IMR-90 (cell line): ENCODE data around the gene MGAT4A. TPM values are rescaled to one million over a fixed set of nuclear protein-coding genes. Genes with fewer than 3 reads are reported as not detected.

ENCODE experiments used
- ATAC-seq: fragments of 200-7000 bp; cut with Tn5 transposase; 2 replicates; pipeline ENCODE4 v1.9.1; 2020; ENCODE audit warnings: low read depth, mild to moderate bottlenecking, moderate library complexity
- BruUV-seq: library from RNA; stranded (reverse); fragments of 400-500 nt; replicated peaks from 2 replicates; lab custom pipeline; 2021; lab: Mats Ljungman, UMichigan
- CTCF ChIA-PET: fragments of 300-600 bp; formaldehyde crosslinking; extraction: SDS; loops from one replicate; lab custom pipeline; 2021; ENCODE audit warnings: antibody characterized with exemption; lab: Yijun Ruan, JAX
- POLR2A ChIA-PET: fragments of 300-600 bp; sonication (Branson Sonifier 250); formaldehyde crosslinking; loops from one replicate; lab custom pipeline; 2022; ENCODE audit warnings: antibody characterized with exemption; ENCODE audit not compliant: unreplicated experiment; lab: Charles Lee
- DNase-seq: peaks from one replicate; pipeline ENCODE4 v3.0.0; 2013
- H2AFZ ChIP-seq: replicated peaks from 2 replicates; pipeline ENCODE3; 2013; ENCODE audit warnings: low read length, mild to moderate bottlenecking; ENCODE audit not compliant: poor library complexity
- H2AK5ac ChIP-seq: 2 replicates; pipeline ENCODE4 v1.6.1; 2013; ENCODE audit warnings: low read depth, low read length, inconsistent platforms
- H2AK9ac ChIP-seq: replicated peaks from 2 replicates; pipeline ENCODE3; 2013; ENCODE audit warnings: mild to moderate bottlenecking, low read depth, low read length, moderate library complexity; ENCODE audit not compliant: poor library complexity
- H2BK120ac ChIP-seq: 2 replicates; pipeline ENCODE4 v1.6.1; 2013; ENCODE audit warnings: low read depth, low read length, inconsistent platforms
- H2BK15ac ChIP-seq: 3 replicates; pipeline ENCODE4 v1.6.1; 2013; ENCODE audit warnings: low read depth, low read length, inconsistent platforms
- H2BK20ac ChIP-seq: 2 replicates; pipeline ENCODE4 v1.6.1; 2013; ENCODE audit warnings: low read depth, mild to moderate bottlenecking, inconsistent platforms, low read length, moderate library complexity
- H2BK5ac ChIP-seq: 2 replicates; pipeline ENCODE4 v1.6.1; 2013; ENCODE audit warnings: mild to moderate bottlenecking, low read depth, low read length, inconsistent platforms; ENCODE audit not compliant: poor library complexity, severe bottlenecking
- H3K14ac ChIP-seq: replicated peaks from 2 replicates; pipeline ENCODE4 v1.6.1; 2013; ENCODE audit warnings: low read depth, low read length, inconsistent platforms
- H3K18ac ChIP-seq: 2 replicates; pipeline ENCODE4 v1.6.1; 2013; ENCODE audit warnings: low read depth, low read length, control low read depth
- H3K23ac ChIP-seq: 2 replicates; pipeline ENCODE4 v1.6.1; 2013; ENCODE audit warnings: low read depth, low read length, inconsistent platforms
- H3K27ac ChIP-seq: 2 replicates; pipeline ENCODE4 v1.5.1; 2013; ENCODE audit warnings: mild to moderate bottlenecking, control low read depth, low read length; ENCODE audit not compliant: insufficient read depth
- H3K27me3 ChIP-seq: 2 replicates; pipeline ENCODE4 v1.6.1; 2013; ENCODE audit warnings: low read length; ENCODE audit not compliant: control insufficient read depth, insufficient read depth
- H3K36me3 ChIP-seq: 2 replicates; pipeline ENCODE4 v1.6.1; 2013; ENCODE audit warnings: low read length, mixed read lengths; ENCODE audit not compliant: control insufficient read depth, insufficient read depth
- H3K4ac ChIP-seq: 2 replicates; pipeline ENCODE4 v1.6.1; 2013; ENCODE audit warnings: low read depth, low read length, inconsistent platforms
- H3K4me1 ChIP-seq: 2 replicates; pipeline ENCODE4 v1.6.1; 2013; ENCODE audit warnings: low read length, mixed read lengths; ENCODE audit not compliant: control insufficient read depth, insufficient read depth
- H3K4me2 ChIP-seq: 2 replicates; pipeline ENCODE4 v1.6.1; 2013; ENCODE audit warnings: low read depth, mild to moderate bottlenecking, control low read depth, low read length, moderate library complexity
- H3K4me3 ChIP-seq: 2 replicates; pipeline ENCODE4 v1.5.1; 2013; ENCODE audit warnings: low read depth, mild to moderate bottlenecking, control low read depth, low read length, moderate library complexity; ENCODE audit not compliant: insufficient read depth
- H3K56ac ChIP-seq: 2 replicates; pipeline ENCODE4 v1.6.1; 2013; ENCODE audit warnings: low read length, inconsistent platforms; ENCODE audit not compliant: insufficient read depth; ENCODE audit errors: extremely low read depth
- H3K79me1 ChIP-seq, 2 experiments: 2 replicates each; pipeline ENCODE4 v1.6.1; 2013; ENCODE audit warnings: low read length in 2 of 2, inconsistent platforms in 1 of 2, low read depth in 1 of 2
- H3K9ac ChIP-seq: 2 replicates; pipeline ENCODE4 v1.6.1; 2013; ENCODE audit warnings: low read depth, low read length, control low read depth
- H3K9me1 ChIP-seq: 2 replicates; pipeline ENCODE4 v1.6.1; 2013; ENCODE audit warnings: low read length, inconsistent platforms; ENCODE audit not compliant: insufficient read depth
- H3K9me3 ChIP-seq: 2 replicates; pipeline ENCODE4 v1.6.1; 2013; ENCODE audit warnings: low read length; ENCODE audit not compliant: control insufficient read depth, insufficient read depth
- H4K20me1 ChIP-seq: 2 replicates; pipeline ENCODE4 v1.6.1; 2013; ENCODE audit warnings: low read length, inconsistent platforms; ENCODE audit not compliant: insufficient read depth
- H4K5ac ChIP-seq: 2 replicates; pipeline ENCODE4 v1.6.1; 2013; ENCODE audit warnings: mild to moderate bottlenecking, low read depth, low read length, control low read depth
- H4K8ac ChIP-seq, 2 experiments: 2 replicates each; pipeline ENCODE4 v1.6.1; 2013; ENCODE audit warnings: low read depth in 2 of 2, low read length in 2 of 2, control low read depth in 1 of 2, inconsistent platforms in 1 of 2
- H4K91ac ChIP-seq: 2 replicates; pipeline ENCODE4 v1.6.1; 2013; ENCODE audit warnings: low read depth, low read length, inconsistent platforms; ENCODE audit not compliant: insufficient read depth
- BHLHE40 ChIP-seq: fragments of 150-350 bp; IDR thresholded peaks from 2 replicates; pipeline ENCODE4 v1.6.1; 2016; ENCODE audit warnings: mild to moderate bottlenecking, low read depth, low read length
- FOS ChIP-seq: fragments of 150-350 bp; IDR thresholded peaks from 2 replicates; pipeline ENCODE4 v1.6.1; 2016; ENCODE audit warnings: low read depth, low read length
- MAFK ChIP-seq: IDR thresholded peaks from 2 replicates; pipeline ENCODE4 v1.6.1; 2012; ENCODE audit warnings: low read depth, low read length, improper control_type of control experiment
- MXI1 ChIP-seq: IDR thresholded peaks from 2 replicates; pipeline ENCODE4 v1.6.1; 2012; ENCODE audit warnings: low read depth, mild to moderate bottlenecking, low read length, moderate library complexity, borderline replicate concordance
- NFE2L2 ChIP-seq: fragments of 150-350 bp; IDR thresholded peaks from 2 replicates; pipeline ENCODE4 v1.6.1; 2016; ENCODE audit warnings: low read depth, mild to moderate bottlenecking, low read length
- RAD21 ChIP-seq: IDR thresholded peaks from 2 replicates; pipeline ENCODE4 v1.6.1; 2012; ENCODE audit warnings: low read length, improper control_type of control experiment
- RCOR1 ChIP-seq: IDR thresholded peaks from 2 replicates; pipeline ENCODE4 v1.6.1; 2012; ENCODE audit warnings: mild to moderate bottlenecking, low read length, improper control_type of control experiment; ENCODE audit not compliant: insufficient replicate concordance
- RFX5 ChIP-seq: IDR thresholded peaks from 2 replicates; pipeline ENCODE4 v1.8.0; 2012; ENCODE audit warnings: low read depth, mild to moderate bottlenecking, low read length, moderate library complexity
- SMC3 ChIP-seq: fragments of 150-350 bp; IDR thresholded peaks from 2 replicates; pipeline ENCODE4 v1.6.1; 2016; ENCODE audit warnings: low read depth, mild to moderate bottlenecking, antibody characterized with exemption, low read length, moderate library complexity
- WGBS, 2 experiments: methylation state at CpG; one replicate each; pipeline versions ENCODE4 v1.1.5 to v1.1.7; 2013; ENCODE audit warnings: missing lambda C conversion rate in 2 of 2; ENCODE audit not compliant: insufficient read length in 1 of 2; ENCODE audit errors: extremely low coverage in 2 of 2; 5-methylcytosine and 5-hydroxymethylcytosine counted together
- dilution Hi-C: fragments of 300-500 bp; cut with HindIII; formaldehyde crosslinking; loops from one replicate; pipeline ENCODE4 v1.14.3; 2018; ENCODE audit warnings: low sequenced_read_pairs; ENCODE audit not compliant: unreplicated experiment
- in situ Hi-C: fragments of 300-500 bp; cut with MboI; formaldehyde crosslinking; loops from 3 replicates; pipeline ENCODE4 v1.14.3; 2019; ENCODE audit warnings: low sequenced_read_pairs, inconsistent platforms, mixed read lengths
- intact Hi-C: fragments of 100-400 bp; cut with micrococcal nuclease; formaldehyde crosslinking; loops from 2 replicates; pipeline ENCODE4 v1.10.0; 2022
- polyA plus RNA-seq, 3 experiments: library from polyadenylated mRNA; depleted of rRNA; stranded (reverse); fragments of >200 nt; gene quantifications; 2 replicates each; pipeline ENCODE4 v1.2.3, GENCODE V29; 2012; ENCODE audit warnings: low replicate concordance in 1 of 3
- total RNA-seq: library from RNA; depleted of rRNA; stranded (reverse); fragments of >200 nt; gene quantifications from 2 replicates; pipeline ENCODE4 v1.2.3, GENCODE V29; 2012
- TF ChIP-seq, protein P1 (sequence below): fragments of 150-350 bp; IDR thresholded peaks from 2 replicates; pipeline ENCODE4 v1.6.1; 2016; ENCODE audit warnings: low read depth, mild to moderate bottlenecking, low read length, moderate library complexity, borderline replicate concordance
- TF ChIP-seq, protein P2 (sequence below): conservative IDR thresholded peaks from 2 replicates; pipeline ENCODE4 v1.5.1; 2012; ENCODE audit warnings: mild to moderate bottlenecking, low read depth, low read length, improper control_type of control experiment

Gene MGAT4A
- total and polyA plus RNA-seq, 2 of the 4 experiments (the other 2 are of a cell fraction), result under 0.01 TPM; not detected in 1

DNA sequence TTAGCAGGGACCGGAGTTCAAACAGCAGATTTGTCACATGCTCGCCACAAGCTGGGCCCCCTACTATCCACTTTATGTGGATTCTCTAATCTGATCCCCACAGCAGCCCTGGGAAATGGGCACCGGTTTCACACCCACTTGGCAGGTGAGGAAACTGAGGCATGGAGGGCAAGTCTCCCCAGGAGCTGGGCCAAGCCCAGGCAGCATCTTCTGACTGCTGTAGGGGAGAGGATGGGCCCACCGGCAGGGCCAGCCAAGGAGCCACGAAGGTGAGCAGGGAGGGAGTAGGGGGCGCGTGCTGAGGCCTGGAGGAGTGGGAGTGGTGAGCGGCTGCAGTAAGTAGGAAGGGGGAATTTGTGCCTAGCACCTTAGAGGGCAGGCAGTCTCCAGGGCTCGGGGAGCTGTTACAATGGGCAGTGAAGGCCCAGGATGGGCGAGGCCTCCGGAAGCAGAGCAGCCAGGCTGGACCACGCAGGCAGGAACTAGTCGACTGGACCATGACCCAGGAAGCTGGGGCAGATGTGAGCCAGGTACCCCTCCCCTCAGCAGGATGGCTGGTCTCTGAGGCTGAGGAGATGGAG is 159.7 kb downstream of the MGAT4A start:
- no peak overlapping the region for H2AK9ac ChIP-seq
- ATAC-seq (no peak), DNase-seq (no peak)
- 100% methylated on average over 2 of the region's 13 CpGs; no CpG with 5 or more reads in 1 of the 2 experiments for WGBS, 2 experiments
- no peaks in the 10 kb centered on the region for H3K27me3 ChIP-seq
- in situ Hi-C loops (no loop called here), intact Hi-C loops (no loop called here), dilution Hi-C loops (no loop called here)
- no peak overlapping the region for H3K18ac ChIP-seq
- peaks cover 4% of the 10 kb centered on the region; the same call in 1 of the 2 replicates for H4K20me1 ChIP-seq
- TF ChIP-seq NFE2L2 (no peak), RAD21 (no peak), MAFK (no peak), RCOR1 (no peak), BHLHE40 (no peak), FOS (no peak), SMC3 (no peak), MXI1 (no peak), RFX5 (no peak)
- TF ChIP-seq, protein P1, sequence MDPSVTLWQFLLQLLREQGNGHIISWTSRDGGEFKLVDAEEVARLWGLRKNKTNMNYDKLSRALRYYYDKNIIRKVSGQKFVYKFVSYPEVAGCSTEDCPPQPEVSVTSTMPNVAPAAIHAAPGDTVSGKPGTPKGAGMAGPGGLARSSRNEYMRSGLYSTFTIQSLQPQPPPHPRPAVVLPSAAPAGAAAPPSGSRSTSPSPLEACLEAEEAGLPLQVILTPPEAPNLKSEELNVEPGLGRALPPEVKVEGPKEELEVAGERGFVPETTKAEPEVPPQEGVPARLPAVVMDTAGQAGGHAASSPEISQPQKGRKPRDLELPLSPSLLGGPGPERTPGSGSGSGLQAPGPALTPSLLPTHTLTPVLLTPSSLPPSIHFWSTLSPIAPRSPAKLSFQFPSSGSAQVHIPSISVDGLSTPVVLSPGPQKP, result no peak
- TF ChIP-seq, protein P2, sequence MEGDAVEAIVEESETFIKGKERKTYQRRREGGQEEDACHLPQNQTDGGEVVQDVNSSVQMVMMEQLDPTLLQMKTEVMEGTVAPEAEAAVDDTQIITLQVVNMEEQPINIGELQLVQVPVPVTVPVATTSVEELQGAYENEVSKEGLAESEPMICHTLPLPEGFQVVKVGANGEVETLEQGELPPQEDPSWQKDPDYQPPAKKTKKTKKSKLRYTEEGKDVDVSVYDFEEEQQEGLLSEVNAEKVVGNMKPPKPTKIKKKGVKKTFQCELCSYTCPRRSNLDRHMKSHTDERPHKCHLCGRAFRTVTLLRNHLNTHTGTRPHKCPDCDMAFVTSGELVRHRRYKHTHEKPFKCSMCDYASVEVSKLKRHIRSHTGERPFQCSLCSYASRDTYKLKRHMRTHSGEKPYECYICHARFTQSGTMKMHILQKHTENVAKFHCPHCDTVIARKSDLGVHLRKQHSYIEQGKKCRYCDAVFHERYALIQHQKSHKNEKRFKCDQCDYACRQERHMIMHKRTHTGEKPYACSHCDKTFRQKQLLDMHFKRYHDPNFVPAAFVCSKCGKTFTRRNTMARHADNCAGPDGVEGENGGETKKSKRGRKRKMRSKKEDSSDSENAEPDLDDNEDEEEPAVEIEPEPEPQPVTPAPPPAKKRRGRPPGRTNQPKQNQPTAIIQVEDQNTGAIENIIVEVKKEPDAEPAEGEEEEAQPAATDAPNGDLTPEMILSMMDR, result no peak
- no peak overlapping the region for H4K5ac ChIP-seq
- H2BK120ac ChIP-seq, result no peak overlapping the region
- no peak overlapping the region for H3K14ac ChIP-seq
- H4K8ac ChIP-seq, result no peak overlapping the region
- H3K4me2 ChIP-seq, result no peak overlapping the region
- no peaks in the 10 kb centered on the region; a peak in 1 of 4 replicates for H3K79me1 ChIP-seq
- peaks cover 35% of the 10 kb centered on the region for H3K36me3 ChIP-seq
- H3K56ac ChIP-seq, result no peak overlapping the region
- 0 out of 2 replicates have a peak, but pooled peaks cover 3% of the 10 kb centered on the region for H3K4me1 ChIP-seq
- no peak overlapping the region for H3K23ac ChIP-seq
- H4K91ac ChIP-seq, result no peak overlapping the region
- no peak overlapping the region for H2BK5ac ChIP-seq
- ChIA-PET POLR2A (no interaction called here), CTCF (no interaction called here)
- no peak overlapping the region for H3K9ac ChIP-seq
- H3K27ac ChIP-seq, result no peak overlapping the region
- BruUV-seq, result no TSS peak
- H3K4ac ChIP-seq, result no peak overlapping the region
- H3K9me1 ChIP-seq, result peaks cover 14% of the 10 kb centered on the region
- H2BK15ac ChIP-seq, result no peak overlapping the region
- no peaks in the 10 kb centered on the region for H3K9me3 ChIP-seq
- no peak overlapping the region for H3K4me3 ChIP-seq
- H2AFZ ChIP-seq, result no peak overlapping the region
- H2AK5ac ChIP-seq, result no peak overlapping the region
- H2BK20ac ChIP-seq, result no peak overlapping the region
